Right renal pelvis (tissue), 4 donors: ENCODE data around the gene IQCE. TPM values are rescaled to one million over a fixed set of nuclear protein-coding genes. Genes with fewer than 3 reads are reported as not detected.

Source experiments
- DNase-seq, 4 donors: peaks; one replicate each; pipeline ENCODE4 v3.0.0-alpha.2; 2013; ENCODE audit warnings: low read depth in 4 of 4, low spot score in 3 of 4, missing footprints in 1 of 4
- polyA plus RNA-seq, 4 donors: library from polyadenylated mRNA; unstranded; fragments of 120-200 nt; gene quantifications; one replicate each; pipeline ENCODE4 v1.2.1, GENCODE V29; 2013; ENCODE audit not compliant: insufficient read length in 4 of 4

The IQCE gene
- polyA plus RNA-seq, 4 donors = 19.0 to 23.4 (median 22.4) TPM

- peak; percentile 69 to 82 (median 82) for DNase-seq
Observed at GRCh38 chr7:2641406-2642393, 82.9 kb downstream of the IQCE start.

DNA sequence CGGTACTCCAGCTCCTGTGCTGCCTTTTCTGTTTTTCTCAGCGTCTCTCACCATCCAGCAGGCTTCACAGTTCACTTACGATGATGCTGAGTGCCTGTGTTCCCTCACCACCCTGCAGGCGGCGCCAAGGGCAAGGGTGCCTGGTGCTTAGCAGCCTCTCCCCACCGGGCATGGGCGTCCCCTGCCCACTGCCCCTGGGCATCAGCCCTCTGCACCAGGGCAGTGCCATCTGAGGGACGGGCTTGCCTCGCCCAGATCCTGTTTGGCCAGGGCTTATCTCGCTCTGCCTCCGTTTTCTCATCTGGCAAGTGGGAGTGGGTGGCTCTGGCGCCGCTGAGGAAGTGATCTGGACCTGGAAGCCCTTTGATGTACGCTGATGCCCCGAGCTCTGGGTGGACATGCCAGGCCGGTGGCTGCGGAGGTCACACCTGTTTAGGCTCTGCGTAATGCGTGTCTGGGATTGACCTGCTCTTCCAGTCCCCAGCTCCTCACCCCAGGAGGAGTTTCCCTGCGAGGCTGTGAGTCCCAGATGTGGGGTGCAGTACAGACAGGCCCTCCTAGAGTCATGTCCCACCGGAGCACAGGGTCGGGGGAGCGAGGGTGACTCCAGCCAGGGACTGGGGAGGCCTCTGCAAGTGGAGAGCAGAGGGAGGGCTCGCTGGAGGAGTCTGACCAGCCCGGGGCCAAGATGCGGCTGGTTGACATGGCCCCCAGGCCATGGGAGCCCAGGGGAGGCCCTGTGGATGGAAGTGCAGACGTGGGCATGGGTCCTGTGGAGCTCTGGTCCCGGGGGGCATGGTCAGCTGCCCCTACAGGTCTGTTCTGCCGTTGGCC, 84.8 kb downstream of the IQCE start:
- no peak for DNase-seq

- no peak for DNase-seq
Observed at GRCh38 chr7:2644220-2644561, 85.4 kb downstream of the IQCE start.

GRCh38 chr7:2644562-2645273, 85.9 kb downstream of the IQCE start:
- no peak for DNase-seq

DNA sequence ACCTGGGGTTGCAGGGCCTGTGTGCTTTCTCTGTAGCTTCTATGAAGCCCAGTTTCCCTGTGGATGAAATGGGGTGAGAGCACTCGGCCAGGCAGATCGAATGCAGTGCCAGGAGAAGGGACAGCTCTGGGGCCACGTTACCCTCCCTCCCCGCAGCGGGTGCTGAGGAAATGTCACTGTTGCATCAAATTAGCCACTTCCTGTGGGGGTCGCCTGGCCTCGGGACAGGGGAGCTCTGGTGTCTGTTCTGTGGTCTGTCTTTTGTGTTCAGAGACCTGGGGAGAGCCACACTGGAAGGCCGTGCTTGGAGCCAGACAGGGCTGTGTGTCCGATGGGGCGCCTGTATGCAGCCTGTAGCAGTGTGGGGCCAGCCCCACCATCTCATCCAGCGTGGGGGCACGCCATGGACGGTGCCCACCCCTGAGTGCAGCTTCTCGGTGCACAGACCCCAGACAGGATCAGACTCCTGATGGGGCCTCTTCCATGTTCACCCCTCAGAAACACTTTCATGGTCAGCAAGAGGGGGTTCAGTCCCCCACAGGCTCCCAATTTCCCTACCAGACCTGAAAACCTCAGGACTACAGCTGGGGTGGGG, 86.6 kb downstream of the IQCE start:
- DNase-seq = no peak

GRCh38 chr7:2646336-2646679, 87.5 kb downstream of the IQCE start:
- DNase-seq = no peak

GRCh38 chr7:2646680-2647571, 88.1 kb downstream of the IQCE start:
- DNase-seq = no peak

DNA sequence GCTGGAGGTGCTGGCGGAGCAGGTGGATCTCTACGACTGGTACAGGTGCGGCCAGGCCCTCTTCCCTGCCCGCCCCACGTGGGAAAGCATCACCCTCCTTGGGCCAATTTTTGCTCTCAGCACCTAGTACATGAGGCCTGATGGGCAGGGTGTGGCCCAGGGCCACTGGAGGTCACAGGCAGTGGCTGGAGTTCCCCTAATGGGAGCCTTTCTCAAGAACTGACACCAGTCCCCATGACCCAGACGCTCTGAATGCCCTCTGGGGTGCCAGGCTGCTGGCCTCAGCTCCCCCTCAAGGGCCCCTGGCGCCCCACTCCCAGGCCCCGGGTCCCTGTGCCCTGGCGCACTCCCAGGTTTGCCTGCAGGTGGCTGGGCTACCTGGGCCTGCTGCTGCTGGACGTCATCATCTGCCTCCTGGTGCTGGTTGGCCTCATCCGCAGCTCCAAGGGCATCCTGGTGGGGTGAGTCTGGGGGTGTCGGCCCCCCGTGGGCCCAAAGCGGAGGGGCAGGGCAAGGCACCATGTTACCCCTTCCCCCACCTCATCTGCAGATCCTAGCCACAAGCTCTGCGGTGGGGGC, 88.9 kb downstream of the IQCE start:
- no peak for DNase-seq

- DNase-seq = no peak
Observed at GRCh38 chr7:2649139-2649838, 90.5 kb downstream of the IQCE start.

GRCh38 chr7:2649991-2650390, 91.2 kb downstream of the IQCE start:
- DNase-seq = no peak

GRCh38 chr7:2650451-2650850, 91.7 kb downstream of the IQCE start:
- DNase-seq = no peak

GRCh38 chr7:2651336-2651735, 92.6 kb downstream of the IQCE start:
- no peak for DNase-seq

DNA sequence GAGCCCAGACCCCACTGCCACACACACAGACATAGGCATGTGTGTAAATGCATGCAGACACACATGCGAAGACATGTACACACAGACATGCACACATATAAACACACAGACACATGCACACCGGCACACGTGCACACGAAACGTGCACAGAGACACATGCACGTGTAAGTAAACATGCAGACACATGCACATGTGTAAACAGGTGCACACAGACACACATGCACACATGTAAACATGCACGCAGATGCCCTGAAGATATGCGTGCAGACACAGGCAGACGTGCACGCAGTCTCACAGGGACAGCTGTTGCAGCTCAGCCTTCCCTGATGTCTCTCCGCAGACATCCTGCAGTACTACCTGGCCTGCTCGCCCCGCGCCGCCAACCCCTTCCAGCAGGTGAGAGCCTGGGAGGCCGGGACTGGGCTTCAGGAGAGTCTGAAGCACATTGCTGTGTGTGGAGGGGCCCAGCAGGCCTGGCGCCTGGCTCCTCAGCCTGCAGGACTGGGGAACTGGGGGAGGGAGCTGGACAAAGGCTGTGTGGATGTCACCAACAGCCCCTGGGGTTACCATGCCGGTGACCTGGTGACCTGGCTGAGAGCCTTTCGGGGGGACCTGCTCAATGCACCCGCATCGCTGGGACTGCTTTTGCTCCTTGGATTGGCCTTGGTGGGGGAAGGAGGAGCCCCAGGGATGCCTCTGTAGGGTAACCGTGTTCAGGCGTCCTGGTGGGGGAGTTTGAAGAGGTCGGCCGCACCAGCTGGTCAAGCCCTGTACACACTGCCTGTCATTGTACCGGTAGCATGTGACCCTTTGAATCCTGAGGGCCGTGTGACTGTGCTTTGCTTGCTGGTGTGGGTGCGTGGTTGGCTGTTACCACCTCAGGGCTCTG, 93.3 kb downstream of the IQCE start:
- no peak for DNase-seq

GRCh38 chr7:2652736-2653060, 93.9 kb downstream of the IQCE start:
- no peak for DNase-seq

GRCh38 chr7:2654059-2654458, 95.3 kb downstream of the IQCE start:
- no peak for DNase-seq

DNA sequence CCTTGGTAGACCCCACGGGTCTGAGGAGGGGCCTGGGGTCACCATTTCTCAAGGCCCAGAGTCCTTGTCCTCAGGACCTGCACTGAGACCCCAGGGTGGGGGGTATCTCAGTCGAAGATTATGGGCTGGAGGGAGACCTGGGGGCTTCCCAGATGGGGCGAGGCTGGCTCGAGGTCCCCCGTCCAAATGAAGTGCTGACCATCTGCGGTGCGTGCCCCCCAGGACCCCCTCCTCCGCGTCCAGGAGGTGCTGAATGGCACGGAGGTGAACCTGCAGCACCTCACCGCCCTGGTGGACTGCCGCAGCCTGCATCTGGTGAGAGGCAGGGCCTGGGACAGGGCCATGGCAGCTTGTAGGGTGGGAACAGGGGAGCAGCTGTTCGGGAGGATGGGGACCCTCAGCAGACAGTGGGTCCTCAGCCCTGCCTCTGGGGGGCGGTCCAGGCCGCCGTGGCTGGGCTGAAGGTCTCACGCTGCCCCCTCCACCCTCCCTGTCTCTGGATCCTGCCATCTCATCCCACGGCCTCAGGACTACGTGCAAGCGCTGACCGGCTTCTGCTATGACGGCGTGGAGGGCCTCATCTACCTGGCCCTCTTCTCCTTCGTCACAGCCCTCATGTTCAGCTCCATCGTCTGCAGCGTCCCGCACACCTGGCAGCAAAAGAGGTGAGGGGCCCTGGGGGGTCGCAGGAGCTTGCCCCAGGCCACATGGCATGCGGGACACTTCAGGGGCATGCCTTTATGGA, 97.3 kb downstream of the IQCE start:
- DNase-seq = no peak

DNA sequence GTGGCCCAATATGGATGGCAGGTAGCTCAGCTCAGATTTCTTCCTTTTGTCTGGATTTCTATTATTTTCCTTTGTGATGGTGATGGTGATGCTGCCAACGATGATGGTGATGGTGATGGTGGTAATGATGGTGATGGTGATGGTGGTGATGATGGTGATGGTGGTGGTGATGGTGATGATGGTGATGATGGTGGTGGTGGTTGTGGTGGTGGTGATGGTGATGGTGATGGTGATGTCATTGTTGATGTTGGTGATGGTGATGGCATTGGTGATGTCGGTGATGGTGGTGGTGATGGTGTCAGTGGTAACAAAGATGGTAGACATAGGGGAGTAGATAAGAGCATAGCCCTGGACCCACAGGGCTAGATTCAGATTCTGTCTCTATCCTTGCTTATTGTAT, 98.4 kb downstream of the IQCE start:
- no peak for DNase-seq
